PFSK-1 (cell line): ENCODE results near the gene ADAMTS4.

Source experiments
- FOXP2 ChIP-seq: optimal IDR thresholded peaks from 2 replicates; pipeline ENCODE3; 2011; ENCODE audit warnings: borderline replicate concordance, control low read depth, inconsistent platforms; ENCODE audit not compliant: insufficient read depth; ENCODE audit errors: extremely low read length, extremely low read depth
- POLR2AphosphoS5 ChIP-seq: IDR thresholded peaks from 2 replicates; pipeline ENCODE4 v1.6.1; 2012; ENCODE audit warnings: low read depth, mild to moderate bottlenecking, control low read depth, low read length, moderate library complexity
- SIN3A ChIP-seq: IDR thresholded peaks from 2 replicates; pipeline ENCODE4 v1.6.1; 2012; ENCODE audit warnings: mild to moderate bottlenecking, low read length, moderate library complexity, borderline replicate concordance; ENCODE audit not compliant: insufficient read depth
- TAF1 ChIP-seq: IDR thresholded peaks from 2 replicates; pipeline ENCODE4 v1.6.1; 2012; ENCODE audit warnings: low read length, control low read depth, borderline replicate concordance; ENCODE audit not compliant: insufficient read depth
- TF ChIP-seq, protein P1 (sequence below), 2 experiments: IDR thresholded peaks; 2 replicates each; pipeline versions ENCODE4 v1.6.1 to v1.8.0; 2011 to 2012; ENCODE audit warnings: low read depth in 2 of 2, low read length in 2 of 2, control low read depth in 1 of 2, inconsistent platforms in 1 of 2, mild to moderate bottlenecking in 1 of 2, moderate library complexity in 1 of 2; ENCODE audit not compliant: insufficient read depth in 1 of 2

The ADAMTS4 gene

DNA sequence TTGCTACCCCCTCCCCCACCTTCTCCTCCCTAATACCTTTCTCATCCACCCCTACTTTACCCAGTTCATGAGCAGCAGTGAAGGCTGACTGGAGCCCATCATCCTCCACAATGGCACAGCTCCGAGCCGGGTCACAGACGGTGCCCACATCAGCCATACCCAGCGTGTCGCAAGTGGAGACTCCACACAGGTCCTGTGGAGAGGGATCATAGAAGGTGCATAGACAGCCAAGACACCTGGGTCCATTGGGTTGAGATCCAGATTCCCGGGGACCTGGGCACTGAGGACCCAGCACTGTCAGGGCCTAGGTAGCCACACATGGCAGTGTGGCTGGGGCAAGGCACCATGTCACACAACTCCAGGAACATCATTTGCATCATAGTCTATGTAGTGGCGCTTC, 2.7 kb downstream of the ADAMTS4 start:
- TF ChIP-seq SIN3A: no peak
- TF ChIP-seq, protein P1, sequence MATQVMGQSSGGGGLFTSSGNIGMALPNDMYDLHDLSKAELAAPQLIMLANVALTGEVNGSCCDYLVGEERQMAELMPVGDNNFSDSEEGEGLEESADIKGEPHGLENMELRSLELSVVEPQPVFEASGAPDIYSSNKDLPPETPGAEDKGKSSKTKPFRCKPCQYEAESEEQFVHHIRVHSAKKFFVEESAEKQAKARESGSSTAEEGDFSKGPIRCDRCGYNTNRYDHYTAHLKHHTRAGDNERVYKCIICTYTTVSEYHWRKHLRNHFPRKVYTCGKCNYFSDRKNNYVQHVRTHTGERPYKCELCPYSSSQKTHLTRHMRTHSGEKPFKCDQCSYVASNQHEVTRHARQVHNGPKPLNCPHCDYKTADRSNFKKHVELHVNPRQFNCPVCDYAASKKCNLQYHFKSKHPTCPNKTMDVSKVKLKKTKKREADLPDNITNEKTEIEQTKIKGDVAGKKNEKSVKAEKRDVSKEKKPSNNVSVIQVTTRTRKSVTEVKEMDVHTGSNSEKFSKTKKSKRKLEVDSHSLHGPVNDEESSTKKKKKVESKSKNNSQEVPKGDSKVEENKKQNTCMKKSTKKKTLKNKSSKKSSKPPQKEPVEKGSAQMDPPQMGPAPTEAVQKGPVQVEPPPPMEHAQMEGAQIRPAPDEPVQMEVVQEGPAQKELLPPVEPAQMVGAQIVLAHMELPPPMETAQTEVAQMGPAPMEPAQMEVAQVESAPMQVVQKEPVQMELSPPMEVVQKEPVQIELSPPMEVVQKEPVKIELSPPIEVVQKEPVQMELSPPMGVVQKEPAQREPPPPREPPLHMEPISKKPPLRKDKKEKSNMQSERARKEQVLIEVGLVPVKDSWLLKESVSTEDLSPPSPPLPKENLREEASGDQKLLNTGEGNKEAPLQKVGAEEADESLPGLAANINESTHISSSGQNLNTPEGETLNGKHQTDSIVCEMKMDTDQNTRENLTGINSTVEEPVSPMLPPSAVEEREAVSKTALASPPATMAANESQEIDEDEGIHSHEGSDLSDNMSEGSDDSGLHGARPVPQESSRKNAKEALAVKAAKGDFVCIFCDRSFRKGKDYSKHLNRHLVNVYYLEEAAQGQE (IDR thresholded peaks at IDR 0.05; ENCODE audit: insufficient read depth in 1 of 2, low read depth in 2 of 2, low read length in 2 of 2): no peak
- TF ChIP-seq POLR2AphosphoS5: no peak
- no peak for TF ChIP-seq FOXP2
- TF ChIP-seq TAF1: no peak

DNA sequence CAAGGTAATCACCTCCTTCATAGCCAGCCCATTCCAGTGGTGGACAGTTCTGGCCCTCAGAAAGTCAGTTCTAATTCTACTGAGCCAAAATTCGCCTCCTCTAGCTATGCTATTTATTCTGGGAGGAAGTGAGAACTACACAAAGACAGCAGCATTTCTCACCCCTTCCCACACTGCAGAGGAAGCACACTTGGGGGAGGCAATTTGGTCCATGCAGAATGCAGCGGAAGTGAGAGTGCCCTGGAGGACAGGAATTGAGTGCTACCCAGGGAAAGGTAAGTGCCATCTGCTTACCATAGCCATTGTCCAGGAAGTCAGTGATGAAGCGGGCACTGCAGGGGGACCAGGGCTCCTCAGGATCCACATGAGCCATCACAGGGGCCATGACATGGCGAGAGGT, 3.7 kb downstream of the ADAMTS4 start:
- TF ChIP-seq FOXP2: no peak

DNA sequence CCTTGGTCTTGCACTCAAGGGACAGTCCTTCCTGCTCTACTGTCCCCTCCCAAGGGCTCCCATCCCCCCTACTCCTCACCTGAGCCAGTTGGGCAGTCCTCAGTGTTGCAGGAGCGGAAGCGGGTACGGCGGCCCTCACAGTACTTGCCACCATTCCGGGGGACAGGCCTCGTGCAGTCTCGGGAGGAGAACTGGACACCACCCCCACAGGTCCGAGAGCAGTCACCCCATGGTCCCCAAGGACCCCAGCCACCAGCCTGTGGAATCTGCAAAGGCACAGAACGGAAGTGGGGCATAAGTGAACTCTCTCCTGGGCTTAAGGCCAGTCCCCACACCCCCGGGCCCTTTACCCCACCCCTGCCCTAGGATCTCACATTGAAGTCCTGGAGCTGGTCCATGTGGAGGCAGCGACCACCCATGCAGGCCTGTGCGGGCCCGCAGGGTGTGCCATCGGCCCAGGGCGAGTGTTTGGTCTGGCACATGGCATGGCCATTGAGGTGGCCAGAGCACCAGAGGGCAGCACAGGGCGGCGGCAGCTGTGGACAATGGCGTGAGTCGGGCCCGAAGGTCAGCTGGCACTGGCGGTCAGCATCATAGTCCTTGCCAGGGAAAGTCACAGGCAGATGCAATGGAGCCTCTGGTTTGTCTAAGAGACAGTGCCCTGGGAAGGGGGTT, 5.2 kb downstream of the ADAMTS4 start:
- no peak for TF ChIP-seq SIN3A
- TF ChIP-seq, protein P1 (IDR thresholded peaks at IDR 0.05; ENCODE audit: insufficient read depth in 1 of 2, low read depth in 2 of 2, low read length in 2 of 2): no peak
- TF ChIP-seq TAF1: no peak
- TF ChIP-seq FOXP2: no peak
- TF ChIP-seq POLR2AphosphoS5: no peak

DNA sequence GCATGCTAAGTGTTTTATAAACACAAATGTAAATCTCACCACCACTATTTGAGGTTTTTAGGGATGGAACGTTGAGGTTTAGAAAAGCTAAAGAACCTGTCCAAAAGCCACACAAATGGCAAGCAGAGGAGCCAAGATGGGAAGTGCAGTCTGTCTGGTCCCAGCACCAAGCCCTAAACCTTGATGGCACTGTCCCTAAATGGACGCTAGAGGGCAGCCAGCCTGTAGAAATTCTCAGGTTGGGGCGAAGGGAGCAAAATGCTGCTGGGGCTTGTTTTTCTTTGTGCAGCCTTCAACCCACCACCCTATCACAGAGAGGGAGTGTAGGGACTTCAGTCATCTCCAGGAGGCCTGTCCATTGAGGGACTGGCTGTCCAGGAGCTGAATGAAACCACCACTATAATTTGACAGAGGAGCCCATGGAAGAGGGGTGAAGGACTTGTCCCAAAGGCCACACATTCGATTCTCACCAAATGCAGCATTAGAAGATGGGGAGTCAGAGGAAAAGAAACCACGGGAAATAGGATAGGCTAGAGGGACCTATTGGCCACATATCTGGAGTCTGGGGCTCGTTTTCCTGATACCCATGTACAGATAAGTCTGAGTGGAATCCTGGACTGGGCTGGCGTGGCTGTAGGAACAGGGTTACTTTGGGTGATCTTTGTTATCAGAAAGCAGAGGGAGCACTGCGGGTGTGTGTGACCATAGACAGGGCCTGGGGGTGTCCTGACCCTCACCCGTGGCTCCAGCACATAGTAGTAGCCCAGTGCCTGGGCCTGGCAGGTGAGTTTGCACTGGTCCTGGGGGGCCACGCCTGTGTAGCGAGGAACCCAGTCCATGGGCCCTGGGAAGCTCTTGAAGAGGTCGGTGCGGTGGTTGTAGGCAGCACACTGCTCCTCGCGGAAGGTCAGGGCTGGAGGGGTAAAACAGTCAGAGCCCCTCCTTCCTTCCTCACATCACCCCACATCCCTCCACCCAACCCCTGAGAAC, 6.1 kb downstream of the ADAMTS4 start:
- no peak for TF ChIP-seq POLR2AphosphoS5

DNA sequence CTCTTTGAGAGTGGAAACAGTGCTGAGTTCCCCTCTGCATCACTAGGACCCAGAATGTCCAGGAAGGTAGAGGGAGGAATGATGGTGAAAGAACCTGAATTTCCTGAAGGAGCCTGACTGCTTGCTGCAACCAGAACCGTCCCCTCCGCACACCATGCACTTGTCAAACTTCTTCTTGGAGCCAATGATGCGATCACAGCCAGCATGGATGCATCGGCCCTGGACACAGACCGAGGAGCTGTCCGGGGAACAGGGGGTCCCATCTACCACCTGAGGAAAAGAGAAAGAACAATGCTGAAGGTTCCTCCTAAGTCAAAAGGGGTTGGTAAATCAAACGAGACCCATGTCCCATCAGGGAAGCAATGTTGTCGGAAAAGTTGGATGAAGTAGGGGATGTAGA, 6.9 kb downstream of the ADAMTS4 start:
- TF ChIP-seq TAF1: no peak
- TF ChIP-seq FOXP2: no peak
- TF ChIP-seq, protein P1 (IDR thresholded peaks at IDR 0.05; ENCODE audit: insufficient read depth in 1 of 2, low read depth in 2 of 2, low read length in 2 of 2): no peak
- no peak for TF ChIP-seq POLR2AphosphoS5
- TF ChIP-seq SIN3A: no peak

DNA sequence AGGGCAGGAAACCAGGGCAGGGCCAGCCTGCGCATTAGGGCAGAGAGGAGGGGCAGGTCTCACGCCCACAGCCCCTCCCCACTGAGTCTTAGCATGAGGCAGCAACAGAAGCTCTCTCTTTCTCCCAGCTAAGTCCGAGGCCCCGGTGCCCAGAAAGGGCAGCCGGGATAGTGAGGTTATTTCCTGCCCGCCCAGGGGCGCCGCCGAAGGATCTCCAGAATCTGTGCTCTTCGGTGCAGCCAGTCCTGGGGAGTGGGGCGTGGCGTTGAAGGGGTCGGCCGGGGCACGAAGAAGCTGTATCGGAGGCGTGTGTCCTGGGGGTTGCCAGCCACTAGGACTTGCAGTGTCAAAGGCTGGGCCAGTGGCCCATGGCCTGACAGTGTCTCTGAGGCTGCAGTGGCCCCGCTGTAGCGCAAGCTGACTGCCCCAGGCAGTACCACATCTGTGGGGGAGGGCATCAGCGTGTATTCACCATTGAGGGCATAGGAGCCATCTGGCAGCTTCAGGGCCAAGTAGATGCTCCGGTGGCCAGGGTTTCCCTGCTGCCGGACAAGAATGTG, 7.8 kb downstream of the ADAMTS4 start:
- TF ChIP-seq POLR2AphosphoS5: no peak
- no peak for TF ChIP-seq FOXP2
- TF ChIP-seq TAF1: no peak
- TF ChIP-seq, protein P1 (IDR thresholded peaks at IDR 0.05; ENCODE audit: insufficient read depth in 1 of 2, low read depth in 2 of 2, low read length in 2 of 2): no peak
- no peak for TF ChIP-seq SIN3A
